HG03378 (cell line): ENCODE data around the gene RUVBL2.
"Not testable (repeated sequence)": the region's sequence is repeated elsewhere in the genome, so short reads cannot be mapped to it uniquely, and the experiment has no call there.

Source experiments
- ATAC-seq: cut with Tn5 transposase; IDR thresholded peaks from one replicate; pipeline ENCODE4 v1.9.1; 2021; ENCODE audit warnings: mild to moderate bottlenecking, moderate library complexity; ENCODE audit not compliant: unreplicated experiment

RUVBL2 gene

GRCh38 chr19:49016067-49016839, 22.6 kb downstream of the RUVBL2 start:
- ATAC-seq: no peak

- no peak for ATAC-seq
These were observed 23.5 kb downstream of the RUVBL2 start, which contains the start of gene LHB for GRCh38 chr19:49017041-49017665. Gene LHB, minus strand, starts transcription at chr19:49017091. Its CDS starts 10 bp downstream, at chr19:49017081.

GRCh38 chr19:49017666-49018351, 24.1 kb downstream of the RUVBL2 start:
- ATAC-seq: no peak

- not testable (repeated sequence) for ATAC-seq
These were observed 24.9 kb downstream of the RUVBL2 start for GRCh38 chr19:49018388-49019241.

- ATAC-seq: no peak
These were observed 25.7 kb downstream of the RUVBL2 start for GRCh38 chr19:49019242-49019932.

GRCh38 chr19:49020342-49020741, 26.7 kb downstream of the RUVBL2 start:
- ATAC-seq: no peak

- ATAC-seq: no peak
These were observed 27.5 kb downstream of the RUVBL2 start for GRCh38 chr19:49020931-49021895.

- no peak for ATAC-seq
These were observed 28.4 kb downstream of the RUVBL2 start for GRCh38 chr19:49022116-49022515.

GRCh38 chr19:49024233-49024632, 30.5 kb downstream of the RUVBL2 start, which contains the start of gene CGB3:
Gene CGB3, minus strand, starts transcription at chr19:49024333. Its CDS starts 362 bp downstream, at chr19:49023971.
- ATAC-seq: not testable (repeated sequence)

- ATAC-seq: not testable (repeated sequence)
These were observed 31.4 kb downstream of the RUVBL2 start for GRCh38 chr19:49025088-49025487.

- ATAC-seq: not testable (repeated sequence)
These were observed 31.9 kb downstream of the RUVBL2 start for GRCh38 chr19:49025599-49025998.

- not testable (repeated sequence) for ATAC-seq
These were observed 35.0 kb downstream of the RUVBL2 start for GRCh38 chr19:49028686-49029085.

- not testable (repeated sequence) for ATAC-seq
These were observed 36.1 kb downstream of the RUVBL2 start for GRCh38 chr19:49029749-49030148.

- ATAC-seq: not testable (repeated sequence)
These were observed 36.6 kb downstream of the RUVBL2 start for GRCh38 chr19:49030323-49030722.

- not testable (repeated sequence) for ATAC-seq
These were observed 38.1 kb downstream of the RUVBL2 start, which contains the start of gene CGB2 for GRCh38 chr19:49031642-49032301. Gene CGB2, plus strand, starts transcription at chr19:49031890. Its CDS starts 206 bp downstream, at chr19:49032096.

GRCh38 chr19:49036815-49037214, 43.1 kb downstream of the RUVBL2 start, which contains the start of gene CGB1:
Gene CGB1, minus strand, starts transcription at chr19:49036895. Its CDS starts 184 bp downstream, at chr19:49036711.
- not testable (repeated sequence) for ATAC-seq

GRCh38 chr19:49038111-49038510, 44.4 kb downstream of the RUVBL2 start:
- not testable (repeated sequence) for ATAC-seq
